H1 (cell line): ENCODE data around the gene ADCY7. TPM values are rescaled to one million over a fixed set of nuclear protein-coding genes. Genes with fewer than 3 reads are reported as not detected.

ENCODE experiments used
- RAD21 ChIP-seq, 2 experiments: IDR thresholded peaks in 1 of 2; conservative IDR thresholded peaks in 1 of 2; 2 replicates each; pipeline ENCODE4 v1.6.1; 2011; ENCODE audit warnings: low read depth in 2 of 2, low read length in 2 of 2, improper control_type of control experiment in 1 of 2, inconsistent platforms in 1 of 2, mild to moderate bottlenecking in 1 of 2, moderate library complexity in 1 of 2
- polyA plus RNA-seq, 7 experiments: library from polyadenylated mRNA; depleted of rRNA in 3 of 7; stranded (reverse) in 5 of 7; unstranded in 2 of 7; fragments of >200 nt in 5 of 7; fragments of 200-250 nt in 2 of 7; gene quantifications; 1 replicate in 5 of 7; 2 replicates in 1 of 7; 4 replicates in 1 of 7; pipeline versions ENCODE4 v1.2.1 to v1.2.3, GENCODE V29; 2011 to 2013; ENCODE audit warnings: missing spikeins in 2 of 7, mixed read lengths in 2 of 7
- total RNA-seq: library from RNA; stranded (reverse); fragmentation: NEBNext Ultra II Directional; extraction: Animal tissue kit (Norgen Biotek cat#: 25700); gene quantifications from 2 replicates; pipeline ENCODE4 v1.2.1, GENCODE V29; 2021

Gene ADCY7
- total and polyA plus RNA-seq, 2 of the 8 experiments (the other 6 are each of a cell fraction or from before 2014, with no cell fraction given) = 2.4 to 5.1 TPM

DNA sequence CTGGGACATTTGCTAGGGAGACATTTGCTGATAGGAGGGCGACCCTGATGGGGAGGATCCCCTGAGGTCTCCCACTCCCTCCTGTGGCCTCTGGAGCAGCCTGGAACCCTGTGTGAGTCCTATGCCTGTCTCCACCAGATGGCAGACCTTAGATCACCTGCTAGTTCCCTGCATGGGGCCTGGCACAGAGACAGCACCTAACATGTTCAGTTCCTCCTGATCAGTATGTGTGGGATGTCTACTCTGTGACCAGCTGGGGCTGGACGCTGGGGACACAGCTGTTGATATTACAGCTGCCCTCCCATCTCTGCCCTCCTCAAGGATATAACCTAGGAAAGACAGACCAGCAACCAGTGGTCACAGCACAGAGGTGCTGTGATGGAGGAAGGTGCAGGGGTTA, 1.1 kb upstream of the ADCY7 start (continued):
- peak in 1 of 2 experiments; percentile 28; a peak in 1 of 4 replicates for TF ChIP-seq RAD21 (IDR thresholded peaks at IDR 0.05 in 1 of 2, conservative IDR thresholded peaks at IDR 0.05 in 1 of 2; ENCODE audit: low read depth in 2 of 2, low read length in 2 of 2)
